Pancreas (tissue), 10 donors: ENCODE measurements around the gene LSAMP. TPM values are rescaled to one million over a fixed set of nuclear protein-coding genes. Genes with fewer than 3 reads are reported as not detected.

Experiments
- ATAC-seq, 4 donors: fragments of 200-7000 bp; cut with Tn5 transposase; one replicate each; pipeline versions ENCODE4 v1.8.0 to v1.9.1; 2020; ENCODE audit warnings: mild to moderate bottlenecking in 4 of 4, moderate library complexity in 4 of 4
- DNase-seq, 6 donors: peaks; one replicate each; pipeline ENCODE4 v3.0.0-alpha.2; 2020
- FAIRE-seq: peaks from 2 replicates; lab custom pipeline; 2012; peaks lifted over from hg19 to GRCh38; lab: Jason Lieb, UNC
- H3K27ac ChIP-seq, 4 donors: fragments of 200-600 bp; sonication (generic); 1 replicate in 3 of 4; 2 replicates in 1 of 4; pipeline versions ENCODE4 v1.5.0 to v1.8.0; 2020
- H3K27me3 ChIP-seq, 4 donors: fragments of 200-600 bp; one replicate each; pipeline ENCODE4 v1.8.0; 2021
- H3K36me3 ChIP-seq, 3 donors: fragments of 200-600 bp; sonication (generic) in 1 of 3; one replicate each; pipeline versions ENCODE4 v1.5.0 to v1.8.0; 2020 to 2021
- H3K4me1 ChIP-seq, 3 donors: fragments of 200-600 bp; one replicate each; pipeline ENCODE4 v1.8.0; 2021
- H3K4me3 ChIP-seq, 4 donors: fragments of 200-600 bp; sonication (generic) in 2 of 4; one replicate each; pipeline versions ENCODE4 v1.5.0 to v1.8.0; 2020 to 2021
- H3K9me3 ChIP-seq, 4 donors: fragments of 200-600 bp; one replicate each; pipeline ENCODE4 v1.8.0; 2021
- WGBS, 2 donors: extraction: QIAGEN DNeasy Blood & Tissue Kit; methylation state at CpG; one replicate each; pipeline ENCODE4 v1.1.7; 2013; 5-methylcytosine and 5-hydroxymethylcytosine counted together
- intact Hi-C, 3 donors: fragments of 100-400 bp; cut with DNase I; formaldehyde crosslinking; loops; one replicate each; pipeline versions ENCODE4 v1.11.1 to v1.14.2; 2022
- polyA plus RNA-seq, 2 donors: library from polyadenylated mRNA; stranded (reverse); fragments of 200-250 nt; gene quantifications; one replicate each; pipeline ENCODE4 v1.2.3, GENCODE V29; 2013
- total RNA-seq, 6 donors: library from RNA; stranded (reverse); fragmentation: NEBNext Ultra II Directional in 4 of 6; extraction: Animal tissue kit (Norgen Biotek cat#: 25700) in 4 of 6; gene quantifications; one replicate each; pipeline versions ENCODE4 v1.2.1 to v1.2.4, GENCODE V29; 2021 to 2023
- TF ChIP-seq, protein P1 (sequence below), 4 donors: fragments of 200-600 bp; sonication (generic) in 3 of 4; IDR thresholded peaks; one replicate each; pipeline versions ENCODE4 v1.5.0 to v1.8.0; 2021; ENCODE audit warnings: antibody characterized with exemption in 4 of 4
- donor health status: healthy with polysubstance abuse.
- donor health status: DM: no; HTN: no; CAD: no; lungs with moderate emphysema.
- donor health status: DM: no; HTN: no; CAD: no.
- donor health status: control.
- donor health status: control.
- donor health status: Bipolar disorder and iron deficiency.
- donor health status: DM: yes; HTN: yes; CAD: no.
- donor health status: DM: no; HTN: no; CAD: no.
- donor health status: DM: no; HTN: no; CAD: no.
- donor health status: DM: yes; HTN: yes; CAD: no.

LSAMP gene
- total and polyA plus RNA-seq, 8 donors, result 0.51 to 5.5 (median 1.5) TPM

DNA sequence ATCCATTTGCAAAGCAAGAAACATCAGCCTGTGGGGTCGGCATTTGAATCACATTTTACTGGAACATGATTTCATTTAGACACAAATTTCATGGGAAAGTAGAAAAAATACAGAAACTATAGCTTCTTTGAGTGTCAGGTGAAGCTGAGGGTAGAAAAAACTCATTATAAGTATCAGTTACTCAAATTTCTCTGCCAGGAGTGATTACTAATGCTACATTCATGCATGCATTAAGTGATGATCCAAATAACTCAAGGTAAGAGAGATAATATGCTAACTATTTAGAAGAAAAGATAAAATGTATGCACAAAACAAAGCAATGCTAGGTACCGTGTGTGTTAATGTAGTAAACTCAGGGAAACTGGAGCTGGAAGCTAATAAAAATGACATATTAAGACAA lies 416.0 kb downstream of the LSAMP start:
- no peaks in the 10 kb centered on the region for H3K4me1 ChIP-seq
- no peak overlapping the region for H3K4me3 ChIP-seq
- 70 to 72% methylated on average over 2 of the region's 2 CpGs for WGBS, 2 donors
- ATAC-seq (no peak), DNase-seq (no peak), FAIRE-seq (no peak)
- H3K36me3 ChIP-seq, result no peaks in the 10 kb centered on the region
- H3K27me3 ChIP-seq, result peaks cover 0 to 6% (median 0%) of the 10 kb centered on the region in 4 donors
- TF ChIP-seq, protein P1, sequence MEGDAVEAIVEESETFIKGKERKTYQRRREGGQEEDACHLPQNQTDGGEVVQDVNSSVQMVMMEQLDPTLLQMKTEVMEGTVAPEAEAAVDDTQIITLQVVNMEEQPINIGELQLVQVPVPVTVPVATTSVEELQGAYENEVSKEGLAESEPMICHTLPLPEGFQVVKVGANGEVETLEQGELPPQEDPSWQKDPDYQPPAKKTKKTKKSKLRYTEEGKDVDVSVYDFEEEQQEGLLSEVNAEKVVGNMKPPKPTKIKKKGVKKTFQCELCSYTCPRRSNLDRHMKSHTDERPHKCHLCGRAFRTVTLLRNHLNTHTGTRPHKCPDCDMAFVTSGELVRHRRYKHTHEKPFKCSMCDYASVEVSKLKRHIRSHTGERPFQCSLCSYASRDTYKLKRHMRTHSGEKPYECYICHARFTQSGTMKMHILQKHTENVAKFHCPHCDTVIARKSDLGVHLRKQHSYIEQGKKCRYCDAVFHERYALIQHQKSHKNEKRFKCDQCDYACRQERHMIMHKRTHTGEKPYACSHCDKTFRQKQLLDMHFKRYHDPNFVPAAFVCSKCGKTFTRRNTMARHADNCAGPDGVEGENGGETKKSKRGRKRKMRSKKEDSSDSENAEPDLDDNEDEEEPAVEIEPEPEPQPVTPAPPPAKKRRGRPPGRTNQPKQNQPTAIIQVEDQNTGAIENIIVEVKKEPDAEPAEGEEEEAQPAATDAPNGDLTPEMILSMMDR (IDR thresholded peaks at IDR 0.05), result no peak
- no peaks in the 10 kb centered on the region for H3K9me3 ChIP-seq
- intact Hi-C loops, result no loop called here
- H3K27ac ChIP-seq, result no peak overlapping the region

DNA sequence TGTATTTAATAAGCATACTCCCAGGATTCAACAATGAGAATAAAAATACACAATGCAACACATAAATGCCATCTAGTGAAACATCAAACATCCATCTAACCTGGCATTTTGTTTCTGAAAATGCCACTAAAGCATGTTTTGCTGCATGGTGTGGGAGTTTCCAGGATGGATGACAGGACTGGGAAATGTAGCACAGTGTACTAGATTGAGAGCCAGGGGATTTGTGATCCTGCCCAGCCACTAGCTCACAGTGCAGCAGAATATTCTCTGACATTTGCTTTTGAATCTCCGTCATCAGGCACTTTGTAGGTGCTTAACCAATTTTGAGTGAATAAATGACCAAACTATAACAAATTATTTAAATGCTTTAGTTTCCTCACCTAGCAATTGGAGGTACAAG lies 417.1 kb downstream of the LSAMP start:
- Histone ChIP-seq H3K27ac (no peak overlapping the region), H3K4me1 (no peaks in the 10 kb centered on the region), H3K9me3 (no peaks in the 10 kb centered on the region), H3K27me3 (peaks cover 0 to 6% (median 0%) of the 10 kb centered on the region in 4 donors), H3K4me3 (no peak overlapping the region), H3K36me3 (no peaks in the 10 kb centered on the region)
- whole genome bisulfite sequencing, 2 donors, result 77 to 82% methylated on average over 1 of the region's 1 CpG
- peak in 1 of 4 donors; percentile 41 for ATAC-seq
- TF ChIP-seq, protein P1 (IDR thresholded peaks at IDR 0.05), result no peak
- FAIRE-seq, result no peak
- no peak for DNase-seq
- intact Hi-C loops, result no loop called here

DNA sequence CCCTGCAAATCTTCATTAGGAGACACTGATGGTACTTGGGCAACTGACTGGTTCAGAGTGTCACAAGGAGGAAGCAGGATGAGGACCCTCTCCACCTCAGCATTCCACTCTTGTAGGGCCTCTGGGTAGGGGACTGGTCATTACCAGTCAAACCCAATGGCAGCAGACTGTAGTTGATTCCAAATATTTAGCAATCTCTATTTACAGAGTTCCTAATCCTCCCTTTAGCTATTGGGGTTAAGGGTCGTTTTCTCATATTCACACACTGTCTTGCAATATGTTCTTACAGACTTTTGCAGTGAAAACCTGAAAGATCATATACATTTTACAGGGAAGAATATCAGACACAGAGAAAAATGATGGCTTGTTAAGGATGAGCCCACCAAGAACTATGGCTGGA lies 424.3 kb downstream of the LSAMP start:
- no peak overlapping the region for H3K4me3 ChIP-seq

DNA sequence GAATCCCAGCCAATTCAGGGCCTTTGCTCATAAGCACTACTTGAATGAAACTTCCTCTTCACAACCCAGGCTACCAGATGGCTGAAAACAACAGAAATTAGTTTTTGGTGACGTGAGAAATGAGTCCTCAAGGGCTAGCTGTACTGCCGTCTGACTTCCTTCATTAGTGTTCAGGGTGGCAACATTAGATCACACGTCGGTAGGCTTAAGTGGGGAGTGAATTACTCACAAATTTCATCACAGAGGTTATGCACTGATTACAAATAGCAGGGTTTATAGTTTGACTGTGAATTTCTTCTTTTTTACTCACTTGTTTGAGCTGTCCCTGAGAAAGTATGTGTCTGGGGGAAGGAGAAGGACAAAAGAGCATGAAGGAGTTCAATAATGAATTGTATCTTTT lies 424.8 kb downstream of the LSAMP start:
- H3K4me1 ChIP-seq, result no peaks in the 10 kb centered on the region
- H3K9me3 ChIP-seq, result no peaks in the 10 kb centered on the region
- intact Hi-C loops, result no loop called here
- no peak overlapping the region for H3K27ac ChIP-seq
- TF ChIP-seq, protein P1 (IDR thresholded peaks at IDR 0.05), result no peak
- peaks cover 0 to 6% (median 0%) of the 10 kb centered on the region in 4 donors for H3K27me3 ChIP-seq
- ATAC-seq (peak in 2 of 4 donors; percentile 28 to 63), DNase-seq (no peak), FAIRE-seq (no peak)
- WGBS, 2 donors, result 70 to 77% methylated on average over 4 of the region's 4 CpGs
- no peaks in the 10 kb centered on the region for H3K36me3 ChIP-seq
- H3K4me3 ChIP-seq, result no peak overlapping the region

More for the DNA sequence above, 424.3 kb downstream of the LSAMP start:
- H3K4me1 ChIP-seq, result no peaks in the 10 kb centered on the region
- intact Hi-C loops, result no loop called here
- no peak for ATAC-seq
- DNase-seq, result no peak
- H3K9me3 ChIP-seq, result no peaks in the 10 kb centered on the region
- TF ChIP-seq, protein P1 (IDR thresholded peaks at IDR 0.05), result no peak
- no peak overlapping the region for H3K27ac ChIP-seq
- peaks cover 0 to 6% (median 0%) of the 10 kb centered on the region in 4 donors for H3K27me3 ChIP-seq
- H3K36me3 ChIP-seq, result no peaks in the 10 kb centered on the region
- WGBS, 2 donors, result 63 to 68% methylated on average over 1 of the region's 1 CpG
- FAIRE-seq, result no peak

DNA sequence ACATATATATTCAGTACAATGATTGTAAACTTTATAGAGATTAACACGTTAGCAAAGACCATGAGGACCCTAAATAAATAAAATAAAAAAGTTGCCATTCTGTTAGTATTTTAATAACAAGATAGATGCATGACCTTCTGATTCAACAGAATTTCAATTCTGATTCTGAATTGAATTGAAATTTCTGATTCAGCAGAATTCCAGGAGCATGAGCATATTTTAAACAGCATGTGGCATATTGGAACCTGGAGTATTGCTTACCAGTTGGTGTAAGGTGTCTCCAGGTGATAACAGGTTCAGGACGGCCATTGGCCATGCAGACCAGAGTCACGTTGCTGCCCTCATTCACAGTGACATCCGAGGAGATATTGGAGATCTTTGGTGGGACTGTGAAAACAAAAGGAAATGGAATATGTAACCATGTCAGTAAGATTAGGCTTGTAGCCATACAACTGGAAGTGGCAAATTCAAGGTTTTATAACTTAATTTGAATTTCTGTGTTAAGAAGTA lies 426.0 kb downstream of the LSAMP start:
- WGBS, 2 donors, result 66 to 68% methylated on average over 4 of the region's 4 CpGs

More for the DNA sequence above, 426.0 kb downstream of the LSAMP start:
- ATAC-seq (no peak), DNase-seq (no peak), FAIRE-seq (no peak)
- H3K9me3 ChIP-seq, result no peaks in the 10 kb centered on the region
- no peak overlapping the region for H3K27ac ChIP-seq
- no peaks in the 10 kb centered on the region for H3K4me1 ChIP-seq
- H3K4me3 ChIP-seq, result no peak overlapping the region
- TF ChIP-seq, protein P1 (IDR thresholded peaks at IDR 0.05), result no peak
- intact Hi-C loops, result no loop called here
- no peaks in the 10 kb centered on the region for H3K27me3 ChIP-seq
- no peaks in the 10 kb centered on the region for H3K36me3 ChIP-seq
